Stimulated activated CD8-positive, alpha-beta memory T cell treated with anti-CD3 and anti-CD28 coated beads, Interleukin-4, amount 100 ng/mL, for 1 hour (primary cell): ENCODE measurements around the gene PIP5KL1.

ENCODE experiments used
- DNase-seq, 2 donors: peaks; one replicate each; pipeline ENCODE4 v3.0.0-alpha.2; 2020; ENCODE audit warnings: low read depth in 2 of 2, low spot score in 1 of 2

Gene PIP5KL1

DNA sequence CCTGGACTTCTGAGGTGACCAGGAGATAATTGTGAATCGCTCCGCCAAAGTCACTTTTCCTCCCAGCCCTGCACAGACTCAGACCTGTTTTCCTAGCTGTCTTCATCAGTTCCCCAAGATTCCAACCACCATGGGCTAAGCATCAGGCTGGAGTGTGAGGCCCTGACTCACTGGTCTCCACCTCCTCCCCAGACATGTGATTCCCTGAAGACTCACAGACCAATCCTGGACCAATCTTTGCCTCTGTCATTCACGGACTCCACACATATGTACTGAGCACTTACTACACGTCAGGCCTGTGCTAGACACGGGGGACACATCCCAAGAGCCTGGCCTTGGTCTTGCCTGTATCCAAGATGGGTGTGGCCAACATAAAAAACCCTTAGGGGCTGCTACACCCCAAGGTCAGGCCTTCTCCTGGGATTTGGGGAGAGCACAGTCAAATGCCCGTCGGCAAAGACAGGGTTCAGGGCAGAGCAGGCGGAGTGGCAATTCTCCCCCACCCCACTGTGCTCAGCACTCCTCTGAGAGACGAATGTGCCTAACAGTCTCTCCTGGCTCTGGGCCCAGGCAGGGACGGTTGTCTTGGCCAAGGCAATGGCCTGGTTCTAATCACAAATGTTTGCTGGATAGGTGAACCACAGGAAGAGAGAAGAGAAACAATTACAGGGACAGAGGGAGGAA, 38.3 kb upstream of the PIP5KL1 start:
- no peak for DNase-seq

DNA sequence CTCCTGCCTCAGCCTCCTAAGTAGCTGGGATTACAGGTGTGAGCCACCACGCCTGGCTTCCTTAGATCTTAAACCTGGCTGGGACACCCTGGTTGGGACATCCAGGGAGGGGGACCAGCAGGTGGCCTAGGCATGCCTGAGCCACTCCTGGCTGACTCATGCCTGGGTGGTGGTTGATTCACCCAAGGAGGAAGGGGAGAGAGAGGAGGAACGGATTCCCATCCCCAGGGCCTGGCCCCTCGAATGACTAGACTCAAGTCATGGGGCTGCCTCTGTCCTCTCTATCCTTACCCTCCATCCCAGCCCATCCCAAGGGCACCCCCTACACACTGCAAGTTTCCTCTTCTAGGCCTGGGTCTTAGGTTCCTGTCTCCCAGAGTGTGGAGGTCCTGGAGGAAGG, 37.5 kb upstream of the PIP5KL1 start:
- DNase-seq = no peak

DNA sequence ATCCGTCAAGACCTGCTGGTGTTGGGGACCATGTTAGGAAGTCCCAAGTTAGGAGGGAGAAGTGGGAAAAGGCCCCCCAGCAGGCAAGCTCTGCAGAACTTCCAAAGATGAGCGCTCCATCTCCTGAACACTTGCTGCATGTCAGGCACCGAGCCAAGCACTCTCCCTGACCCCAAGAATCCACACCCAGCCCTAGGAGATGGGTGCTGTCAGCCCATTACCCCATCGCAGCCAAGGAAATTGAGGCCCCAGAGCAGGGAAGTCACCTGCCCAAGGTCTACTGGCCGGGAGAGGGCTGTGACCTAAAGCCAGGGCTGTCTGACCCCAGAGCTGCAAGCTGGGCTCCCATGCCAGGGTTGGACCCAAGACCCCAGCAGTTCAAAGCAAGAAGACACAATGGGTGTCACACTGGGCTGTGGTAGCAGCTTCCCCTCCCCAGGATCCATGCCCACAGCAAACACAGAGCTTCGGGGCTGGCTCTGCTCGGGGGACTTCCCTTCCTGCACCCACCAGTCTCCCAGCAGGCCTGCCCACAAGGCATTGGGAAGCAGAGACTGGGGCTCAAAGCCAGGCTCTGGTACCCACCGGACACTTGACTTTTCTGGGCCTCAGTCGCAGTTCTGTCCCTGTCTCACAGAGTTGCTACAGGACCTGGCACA, 36.7 kb upstream of the PIP5KL1 start:
- DNase-seq = no peak

DNA sequence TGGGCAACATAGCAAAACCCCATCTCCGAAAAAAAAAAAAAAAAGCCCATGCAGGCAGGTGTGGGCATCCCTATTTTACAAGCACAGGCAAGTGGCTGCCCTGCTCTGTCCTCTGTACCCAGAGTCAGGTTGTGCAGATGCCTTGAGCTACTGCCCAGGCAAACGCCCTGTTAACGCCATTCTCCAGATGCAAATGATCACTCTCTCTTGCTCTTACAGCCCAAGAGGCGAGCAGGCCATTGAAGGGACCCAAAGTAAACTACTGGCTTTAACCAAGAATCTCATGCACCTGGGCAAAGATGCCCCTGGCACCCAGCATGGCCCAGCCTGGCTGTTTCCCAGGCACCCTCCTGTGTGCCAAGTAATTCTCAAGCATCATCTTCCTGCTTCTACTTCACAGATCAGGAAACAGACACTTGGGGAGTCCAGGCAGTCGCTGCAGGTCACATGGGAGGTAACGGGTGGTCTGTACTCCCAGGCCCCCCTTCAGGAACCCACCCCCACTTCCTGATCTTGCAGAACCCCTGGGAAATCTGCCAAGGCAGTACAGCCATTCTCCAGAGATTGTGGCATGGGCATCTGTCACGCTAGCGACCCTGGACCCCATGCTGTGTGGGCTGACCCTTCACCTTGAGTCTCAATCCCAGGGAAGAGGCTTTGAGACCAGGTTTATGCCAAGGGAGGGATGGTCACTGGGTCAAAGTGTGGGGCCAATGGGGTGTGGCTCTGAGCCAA, 36.0 kb upstream of the PIP5KL1 start:
- DNase-seq = no peak

DNA sequence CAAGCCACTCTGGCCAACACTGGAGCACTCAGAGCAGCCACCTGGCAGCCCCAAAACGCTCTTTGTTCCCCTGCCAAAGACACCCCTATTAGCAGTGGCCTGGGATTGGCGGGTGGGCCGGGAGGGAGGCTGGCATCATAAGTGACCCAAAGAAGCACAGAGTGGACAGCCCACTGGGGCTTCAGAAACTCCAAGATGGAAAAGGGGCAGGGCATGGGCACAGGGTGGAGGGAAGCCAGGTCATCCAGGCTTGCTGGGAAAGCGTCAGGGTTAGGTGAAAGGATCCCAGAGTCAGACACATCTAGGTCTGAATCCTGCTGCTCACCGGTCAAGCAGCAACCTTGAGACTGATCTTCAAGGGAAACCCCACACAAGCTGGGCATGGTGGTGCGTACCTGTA, 35.4 kb upstream of the PIP5KL1 start:
- DNase-seq = no peak

DNA sequence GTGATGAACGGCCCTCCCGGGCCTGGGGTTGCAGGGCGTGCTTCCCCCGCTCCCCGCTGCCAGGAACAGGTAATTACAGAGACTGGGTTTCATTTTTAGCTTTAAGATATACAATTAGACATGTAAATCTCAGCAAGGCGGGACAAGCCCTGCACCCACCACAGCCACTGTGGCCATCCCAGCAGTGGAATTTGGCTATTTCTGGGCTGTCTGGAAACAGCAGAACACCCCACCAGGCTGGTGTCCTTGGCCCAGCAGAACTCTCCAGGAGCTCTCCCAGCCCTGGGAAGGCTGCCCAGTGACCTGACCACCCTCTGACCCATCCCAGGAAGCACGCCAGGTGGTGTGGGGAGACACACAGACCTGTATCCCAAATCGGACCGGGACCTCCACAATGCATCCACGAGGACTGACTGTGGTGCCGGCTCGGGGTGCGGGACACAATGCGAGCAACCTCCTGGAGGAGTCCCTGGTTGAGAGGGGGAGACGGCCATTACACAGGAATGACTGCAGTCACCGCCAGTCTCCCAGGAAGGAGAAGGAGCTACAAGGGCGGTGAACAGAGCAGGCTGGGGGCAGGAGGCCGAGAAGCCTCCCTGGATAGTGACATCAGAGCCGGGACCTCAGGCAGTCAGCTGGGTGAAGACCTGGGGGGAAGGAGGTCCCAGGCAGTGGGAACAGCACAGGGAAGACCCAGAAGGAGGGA, 32.9 kb upstream of the PIP5KL1 start:
- DNase-seq = no peak

DNA sequence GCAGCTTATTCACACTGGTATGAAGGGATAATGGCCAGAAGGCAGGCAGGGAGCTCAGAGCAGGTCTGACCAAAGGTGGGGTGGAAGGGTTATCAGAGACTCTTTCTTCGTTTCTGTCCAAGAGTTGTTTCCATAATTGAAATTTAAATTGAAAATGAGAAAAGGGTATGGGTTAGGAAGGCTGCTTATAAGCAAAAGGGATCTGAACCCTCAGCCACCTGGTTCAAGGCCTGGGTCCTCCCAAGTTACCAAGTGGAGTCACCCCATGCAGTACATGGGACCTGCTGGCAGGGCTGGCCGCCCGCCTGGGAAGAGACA, 32.4 kb upstream of the PIP5KL1 start:
- no peak for DNase-seq

DNA sequence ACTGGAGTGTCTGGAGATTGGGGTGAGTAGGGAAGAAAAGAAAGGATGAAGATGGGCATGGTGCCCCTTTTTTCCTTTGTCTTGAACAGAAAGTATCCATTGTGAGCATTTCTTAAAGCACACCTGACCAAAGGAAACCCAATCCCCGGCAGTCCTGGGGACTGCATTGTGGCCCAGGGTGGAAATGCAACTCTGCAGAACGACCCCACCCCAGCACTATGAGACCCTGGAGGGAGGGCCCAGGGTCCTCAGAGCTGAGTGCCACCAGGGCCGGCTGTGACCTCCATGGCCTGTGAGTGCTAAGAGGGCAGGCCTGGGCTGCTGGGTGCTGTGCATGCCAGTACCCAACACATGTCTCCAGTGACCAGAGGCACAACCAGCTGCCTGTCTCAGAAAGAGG, 31.7 kb upstream of the PIP5KL1 start:
- DNase-seq = no peak

DNA sequence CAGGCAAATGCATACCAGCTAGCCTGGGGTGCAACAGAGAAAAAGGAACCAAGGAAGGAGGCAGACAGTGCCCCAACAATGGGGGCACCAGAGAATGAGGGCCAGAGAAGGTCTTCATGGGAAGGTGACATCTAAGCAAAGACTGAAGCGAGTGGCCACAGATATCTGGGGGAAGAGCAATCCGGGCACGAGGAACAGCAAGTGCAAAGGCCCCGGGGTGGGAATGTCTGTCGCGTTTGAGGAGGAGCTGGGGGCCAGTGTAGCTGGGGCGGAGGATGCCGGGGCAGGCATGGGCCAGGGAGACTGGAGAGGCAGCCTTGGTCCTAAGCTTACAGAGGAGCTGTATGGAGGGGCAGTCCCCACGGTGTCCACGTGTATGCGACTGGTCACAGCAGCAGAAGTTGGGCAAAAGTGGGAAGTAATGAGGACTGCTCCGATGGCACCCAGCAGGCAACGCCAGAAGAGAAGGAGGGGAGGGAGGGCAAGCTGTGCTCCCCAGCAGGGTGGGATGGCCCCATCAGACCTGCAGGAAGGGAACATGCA, 31.1 kb upstream of the PIP5KL1 start:
- DNase-seq = no peak

DNA sequence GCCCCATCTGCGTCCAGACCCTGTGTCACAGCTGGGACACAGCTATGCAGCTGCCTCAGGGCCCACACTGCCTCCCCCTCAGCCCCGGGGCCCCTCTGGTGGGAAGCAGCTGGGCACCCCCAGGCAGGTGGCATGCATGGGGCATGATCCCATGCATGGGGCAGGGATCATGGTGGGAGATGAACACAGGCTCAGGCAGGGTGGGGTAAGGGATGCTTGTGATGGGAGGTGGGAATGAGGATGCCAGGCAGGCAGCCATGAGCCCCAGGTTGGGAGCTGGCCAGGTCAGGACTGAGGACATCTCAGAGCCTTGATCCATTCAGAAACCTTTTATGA, 30.5 kb upstream of the PIP5KL1 start:
- no peak for DNase-seq

DNA sequence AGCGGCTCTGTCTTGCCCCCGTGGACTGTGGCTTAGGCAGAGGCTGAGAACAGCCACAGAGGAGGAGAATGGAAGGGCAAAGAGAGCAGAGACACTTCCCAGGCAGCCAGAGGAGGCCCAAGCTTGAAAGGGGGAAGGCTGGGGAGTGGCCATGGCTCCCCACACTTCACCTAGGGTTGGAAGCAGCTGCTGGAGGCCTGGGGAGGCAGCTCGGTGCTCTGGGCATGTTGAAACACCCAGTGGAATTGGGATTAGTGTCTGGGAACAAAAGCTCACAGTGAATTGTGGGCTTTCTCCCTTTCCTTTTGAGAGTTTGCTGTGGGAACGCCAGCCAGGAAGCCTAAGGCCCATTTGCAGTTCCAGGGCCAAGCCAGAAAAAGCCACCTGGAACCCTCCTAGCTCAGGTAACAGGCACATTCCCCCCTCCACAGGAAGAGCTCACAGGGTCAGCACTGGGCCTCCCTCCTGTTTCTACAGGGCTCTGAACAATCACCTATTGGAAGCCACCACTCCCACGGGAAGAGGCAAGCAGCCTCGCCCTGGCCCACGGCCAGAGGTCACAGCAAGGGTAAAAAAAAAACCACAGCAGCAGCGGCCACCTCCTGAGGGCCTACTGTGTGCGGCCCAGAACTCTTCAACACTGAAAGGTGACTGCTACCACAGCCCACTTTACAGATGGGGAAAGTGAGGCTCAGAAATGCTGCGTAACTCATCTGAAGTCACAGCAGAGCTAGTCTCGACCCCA, 30.0 kb upstream of the PIP5KL1 start:
- no peak for DNase-seq

DNA sequence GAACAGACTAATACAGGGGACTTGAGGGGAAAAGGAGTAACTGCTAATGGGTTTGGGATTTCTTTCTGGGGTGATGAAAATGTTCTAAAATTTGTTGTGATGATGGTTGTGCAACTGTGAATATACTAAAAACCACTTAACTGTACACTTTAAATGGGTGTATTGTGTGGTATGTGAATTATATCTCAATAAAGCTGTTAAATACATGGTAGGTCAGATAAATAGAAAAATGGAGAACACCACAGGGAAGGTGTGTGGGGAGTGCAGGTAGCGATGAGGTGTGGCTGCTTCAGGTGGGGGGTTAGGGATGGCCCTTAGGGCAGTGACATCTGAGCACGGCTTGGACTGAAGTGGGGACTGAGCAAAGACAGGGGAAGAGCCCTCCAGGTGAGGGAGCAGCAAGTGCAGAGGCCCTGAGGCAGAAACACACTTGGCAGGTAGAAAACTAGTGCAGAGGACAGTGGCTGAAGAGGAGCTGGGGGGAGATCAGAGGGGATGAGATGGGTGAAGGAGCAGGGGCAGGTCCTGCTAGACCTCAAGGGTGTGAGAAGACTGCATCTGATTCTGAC, 29.3 kb upstream of the PIP5KL1 start:
- no peak for DNase-seq

DNA sequence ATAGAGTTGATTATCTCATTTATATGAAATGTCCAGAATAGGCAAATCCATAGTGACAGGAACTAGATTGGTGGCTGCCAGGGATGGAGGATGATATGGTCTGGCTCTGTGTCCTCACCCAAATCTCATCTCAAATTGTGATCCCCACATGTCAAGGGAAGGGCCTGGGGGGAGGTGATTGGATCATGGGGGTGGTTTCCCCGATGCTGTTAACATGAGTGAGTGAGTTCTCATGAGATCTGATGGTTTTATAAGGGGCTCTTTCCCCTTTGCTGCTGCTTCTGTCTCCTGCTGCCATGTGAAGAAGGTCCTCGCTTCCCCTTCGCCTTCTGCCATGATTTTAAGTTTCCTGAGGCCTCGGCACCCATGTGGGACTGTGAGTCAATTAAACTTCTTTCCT, 28.8 kb upstream of the PIP5KL1 start:
- no peak for DNase-seq

DNA sequence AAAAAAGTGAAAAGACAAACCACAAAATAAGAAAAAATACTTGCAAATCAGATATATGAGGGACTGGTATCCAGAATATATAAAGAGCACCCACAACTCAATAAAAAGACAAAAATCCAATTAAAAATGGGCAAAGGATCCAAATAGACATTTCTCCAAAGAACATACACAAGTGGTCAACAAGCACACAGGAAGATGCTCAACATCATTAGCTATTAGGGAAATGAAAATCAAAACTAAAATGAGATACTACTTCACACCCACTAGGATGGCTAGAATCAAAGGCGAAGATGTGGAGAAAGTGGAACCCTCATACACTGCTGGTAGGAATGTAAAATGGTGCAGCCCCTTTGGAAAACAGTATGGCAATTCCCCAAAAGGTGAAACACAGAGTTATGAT, 28.2 kb upstream of the PIP5KL1 start:
- no peak for DNase-seq

DNA sequence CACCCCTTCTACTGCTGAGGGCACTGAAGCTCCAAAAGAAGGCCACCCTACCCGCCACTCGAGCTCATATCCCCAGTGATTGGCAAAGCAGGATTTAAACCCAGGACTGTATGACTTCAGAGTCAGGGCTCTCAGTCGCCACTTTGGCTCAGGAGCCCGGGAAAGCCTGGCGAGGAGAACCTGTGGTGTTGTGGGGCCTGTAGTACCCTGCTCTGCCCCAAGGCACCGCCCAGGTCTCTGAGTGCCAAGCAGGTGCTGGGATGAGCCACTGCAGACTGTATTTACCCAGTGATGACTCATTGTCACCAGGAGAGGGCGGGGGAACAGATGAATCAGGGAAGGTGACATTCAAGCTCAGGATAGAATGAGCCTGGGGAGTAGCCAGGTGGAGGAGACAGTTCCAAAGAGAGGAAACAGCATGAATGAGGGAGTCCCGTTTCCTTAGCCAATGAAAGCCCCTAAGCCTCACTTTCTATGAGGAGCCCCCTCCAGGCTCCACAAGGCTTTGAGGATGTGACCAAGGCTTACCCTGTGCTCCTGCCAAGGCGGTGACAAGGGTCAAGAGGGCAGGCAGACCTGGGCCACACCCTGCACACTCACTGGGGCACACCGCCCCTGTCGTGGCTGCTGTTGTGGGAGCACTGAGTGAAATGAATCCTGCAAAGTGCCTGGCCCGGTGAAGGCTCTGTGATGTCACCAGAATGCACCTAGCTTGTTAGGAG, 24.9 kb upstream of the PIP5KL1 start:
- peak in 1 of 2 donors; percentile 72 for DNase-seq

DNA sequence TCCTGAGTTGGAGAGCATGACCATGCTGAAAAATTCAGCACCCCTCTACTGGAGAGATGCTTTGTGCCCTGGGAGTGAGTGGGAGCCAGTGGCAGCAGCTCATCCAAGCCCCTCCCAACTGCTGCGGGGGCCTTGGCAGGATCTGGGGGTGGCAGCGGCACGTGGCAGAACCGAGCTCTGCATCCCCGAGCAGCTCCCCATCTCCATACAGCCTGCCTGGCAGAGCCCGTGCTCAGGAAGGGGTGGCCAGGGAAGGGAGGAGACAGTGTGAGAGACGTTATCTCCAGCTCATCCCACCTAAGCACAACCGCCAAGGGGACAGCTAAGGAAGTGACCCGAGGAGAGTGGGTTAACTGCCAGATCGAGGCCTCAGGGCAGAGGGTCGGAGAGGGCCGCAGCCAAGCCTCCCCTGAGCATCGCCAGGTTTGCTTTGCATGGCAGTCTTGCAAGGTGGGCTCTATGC, 24.3 kb upstream of the PIP5KL1 start:
- DNase-seq = no peak

DNA sequence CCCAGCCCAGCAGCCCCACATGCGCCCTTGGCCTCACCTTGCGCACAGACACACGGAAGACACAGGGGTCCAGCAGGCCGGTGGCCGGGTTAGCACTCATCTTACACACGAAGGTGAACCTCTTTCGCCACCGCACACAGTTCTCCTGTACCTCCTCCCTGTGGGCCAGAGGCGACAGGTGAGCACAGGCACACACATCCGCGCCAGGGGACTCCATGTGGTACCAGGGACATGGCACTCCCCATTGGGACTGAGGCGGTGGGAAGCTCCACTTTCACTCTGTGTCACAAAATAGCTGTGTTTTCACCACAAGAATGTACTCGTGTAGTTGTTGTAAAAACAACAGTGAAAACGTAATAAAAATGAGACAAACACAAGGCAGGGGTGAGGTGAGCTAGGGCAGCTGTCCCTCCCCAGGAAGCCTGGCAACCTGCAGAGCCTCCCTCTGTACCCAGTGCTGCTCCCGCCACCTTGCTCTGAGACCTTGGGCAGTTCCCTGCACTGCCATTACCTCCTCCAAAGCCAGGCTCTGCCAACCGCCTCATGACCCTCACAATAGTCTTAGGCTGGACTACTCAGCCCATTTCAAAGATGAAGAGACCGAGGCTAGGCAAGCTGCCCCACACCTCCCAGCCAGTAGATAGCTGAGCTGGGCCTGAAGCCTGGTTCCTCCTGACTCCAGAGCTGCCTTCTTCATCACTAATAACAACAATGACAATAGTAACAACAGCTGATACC, 23.4 kb upstream of the PIP5KL1 start:
- DNase-seq = no peak

DNA sequence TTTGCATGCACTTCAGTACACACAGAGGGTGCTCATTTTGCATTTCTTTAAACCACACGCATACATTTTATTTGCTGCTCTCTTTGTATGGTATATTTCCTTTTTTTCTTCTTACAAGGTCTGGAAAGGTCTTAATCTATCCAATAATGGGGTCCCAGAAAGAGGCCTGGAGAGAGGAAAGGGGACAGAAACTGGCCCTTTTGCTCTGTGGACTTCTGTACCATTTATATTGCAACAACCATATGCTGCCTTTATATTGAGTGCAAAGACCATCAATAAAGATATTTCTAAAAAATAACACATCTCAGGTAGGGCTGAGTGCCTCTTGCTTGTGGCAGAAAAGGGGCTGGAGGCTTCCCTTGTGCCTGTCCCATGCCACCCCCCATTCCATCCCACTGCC, 22.6 kb upstream of the PIP5KL1 start:
- no peak for DNase-seq

DNA sequence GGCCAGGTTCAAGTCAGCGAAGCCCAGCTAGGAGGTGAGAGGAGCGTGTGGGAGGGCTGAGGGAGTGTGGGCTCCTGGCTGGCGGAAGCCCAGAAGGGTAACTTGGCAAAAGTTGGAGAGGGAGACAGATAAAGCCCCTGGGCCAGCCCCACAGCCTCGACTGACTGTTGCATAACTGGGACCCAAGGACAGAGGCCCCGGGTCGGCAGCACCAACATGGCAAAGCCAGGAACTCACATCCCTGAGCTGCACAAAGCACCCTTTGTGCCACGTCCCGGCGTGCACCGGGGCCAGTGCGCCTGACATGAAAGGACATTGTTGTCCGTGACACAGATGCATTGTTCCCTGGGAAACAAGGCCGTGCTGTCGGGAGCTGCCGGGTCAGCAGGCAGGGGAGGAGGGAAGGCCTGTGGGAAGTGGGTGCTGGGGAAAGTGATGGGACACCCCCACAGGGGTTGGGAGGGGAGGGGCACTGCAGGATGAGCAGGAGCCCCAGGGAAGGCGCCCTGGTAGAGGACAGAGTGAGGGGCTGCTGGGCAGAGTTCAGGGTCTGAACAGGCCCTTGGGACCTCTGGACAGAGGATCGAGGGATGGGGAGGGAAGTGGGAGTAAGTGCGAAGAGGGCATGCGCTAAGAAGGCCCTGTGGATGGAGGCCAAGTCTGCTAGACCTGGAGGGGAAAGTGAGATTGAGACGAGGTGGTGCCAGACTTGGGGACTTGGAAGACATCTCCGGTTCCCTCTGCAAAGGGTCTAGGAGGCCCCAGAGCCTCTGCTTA, 20.1 kb upstream of the PIP5KL1 start:
- no peak for DNase-seq
